ENCODE measurements around the gene PRKN.

DNA sequence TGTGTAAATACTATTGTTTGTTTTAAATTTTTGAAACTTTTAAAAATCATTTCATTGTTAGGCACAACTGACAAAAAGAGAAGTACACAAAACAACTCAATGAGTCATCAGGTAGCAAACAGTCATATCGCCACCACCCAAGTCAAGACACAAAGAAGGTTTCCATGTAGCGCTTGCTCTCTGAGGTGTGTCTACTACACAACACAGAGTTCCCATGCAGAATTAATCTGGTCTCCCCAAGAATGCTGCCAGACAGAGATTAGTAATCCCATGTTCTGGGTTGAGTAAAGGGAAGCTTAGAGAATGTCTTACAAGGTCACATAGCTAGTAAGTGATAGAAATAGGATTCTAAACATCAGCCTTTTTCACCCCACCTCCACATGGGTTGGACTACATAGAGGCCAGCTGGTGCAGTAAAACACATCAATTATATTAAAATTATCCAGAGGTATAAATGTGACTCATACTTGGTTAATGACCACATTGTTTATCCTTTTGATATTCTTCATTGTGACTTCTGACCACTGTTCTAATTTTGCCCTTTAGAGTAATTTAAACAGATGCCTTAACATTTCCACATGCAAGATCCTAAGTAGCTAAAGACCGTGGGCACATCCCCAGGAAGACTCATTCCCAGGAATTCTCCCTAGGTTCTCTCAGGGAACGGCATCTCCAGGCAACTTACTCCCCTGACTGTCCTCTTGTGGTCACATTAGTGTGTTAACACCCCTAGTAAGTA is 413.5 kb downstream of the PRKN start:
- TF ChIP-seq HDAC2 (IDR thresholded peaks at IDR 0.05) (no peak), NRF1 (conservative IDR thresholded peaks at IDR 0.05 in 1 of 2, IDR thresholded peaks at IDR 0.05 in 1 of 2) (no peak), POLR3A (IDR thresholded peaks at IDR 0.05; ENCODE audit: borderline replicate concordance, extremely low read depth, insufficient read depth, insufficient read length) (no peak), EZH2 (IDR thresholded peaks at IDR 0.05; ENCODE audit: borderline replicate concordance, low read depth, low read length) (no peak), MTA1 (IDR thresholded peaks at IDR 0.05; ENCODE audit: borderline replicate concordance) (no peak), RAD21 (CRISPR knock-in tag; conservative IDR thresholded peaks at IDR 0.05 in 1 of 2, IDR thresholded peaks at IDR 0.05 in 1 of 2) (no peak), TEAD1 (CRISPR knock-in tag; IDR thresholded peaks at IDR 0.05) (no peak), ZFP36 (IDR thresholded peaks at IDR 0.05; ENCODE audit: low read depth, low read length, partially characterized antibody) (no peak), ZNF274 (IDR thresholded peaks at IDR 0.05; ENCODE audit: borderline replicate concordance, low read depth, low read length) (no peak), SREBF2 (CRISPR knock-in tag; IDR thresholded peaks at IDR 0.05) (no peak)
- TF ChIP-seq, protein P1, sequence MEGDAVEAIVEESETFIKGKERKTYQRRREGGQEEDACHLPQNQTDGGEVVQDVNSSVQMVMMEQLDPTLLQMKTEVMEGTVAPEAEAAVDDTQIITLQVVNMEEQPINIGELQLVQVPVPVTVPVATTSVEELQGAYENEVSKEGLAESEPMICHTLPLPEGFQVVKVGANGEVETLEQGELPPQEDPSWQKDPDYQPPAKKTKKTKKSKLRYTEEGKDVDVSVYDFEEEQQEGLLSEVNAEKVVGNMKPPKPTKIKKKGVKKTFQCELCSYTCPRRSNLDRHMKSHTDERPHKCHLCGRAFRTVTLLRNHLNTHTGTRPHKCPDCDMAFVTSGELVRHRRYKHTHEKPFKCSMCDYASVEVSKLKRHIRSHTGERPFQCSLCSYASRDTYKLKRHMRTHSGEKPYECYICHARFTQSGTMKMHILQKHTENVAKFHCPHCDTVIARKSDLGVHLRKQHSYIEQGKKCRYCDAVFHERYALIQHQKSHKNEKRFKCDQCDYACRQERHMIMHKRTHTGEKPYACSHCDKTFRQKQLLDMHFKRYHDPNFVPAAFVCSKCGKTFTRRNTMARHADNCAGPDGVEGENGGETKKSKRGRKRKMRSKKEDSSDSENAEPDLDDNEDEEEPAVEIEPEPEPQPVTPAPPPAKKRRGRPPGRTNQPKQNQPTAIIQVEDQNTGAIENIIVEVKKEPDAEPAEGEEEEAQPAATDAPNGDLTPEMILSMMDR (IDR thresholded peaks at IDR 0.05 in 2 of 3, conservative IDR thresholded peaks at IDR 0.05 in 1 of 3; ENCODE audit: insufficient read depth in 2 of 3, low read depth in 1 of 3, low read length in 3 of 3), result no peak
- TF ChIP-seq, protein P2, sequence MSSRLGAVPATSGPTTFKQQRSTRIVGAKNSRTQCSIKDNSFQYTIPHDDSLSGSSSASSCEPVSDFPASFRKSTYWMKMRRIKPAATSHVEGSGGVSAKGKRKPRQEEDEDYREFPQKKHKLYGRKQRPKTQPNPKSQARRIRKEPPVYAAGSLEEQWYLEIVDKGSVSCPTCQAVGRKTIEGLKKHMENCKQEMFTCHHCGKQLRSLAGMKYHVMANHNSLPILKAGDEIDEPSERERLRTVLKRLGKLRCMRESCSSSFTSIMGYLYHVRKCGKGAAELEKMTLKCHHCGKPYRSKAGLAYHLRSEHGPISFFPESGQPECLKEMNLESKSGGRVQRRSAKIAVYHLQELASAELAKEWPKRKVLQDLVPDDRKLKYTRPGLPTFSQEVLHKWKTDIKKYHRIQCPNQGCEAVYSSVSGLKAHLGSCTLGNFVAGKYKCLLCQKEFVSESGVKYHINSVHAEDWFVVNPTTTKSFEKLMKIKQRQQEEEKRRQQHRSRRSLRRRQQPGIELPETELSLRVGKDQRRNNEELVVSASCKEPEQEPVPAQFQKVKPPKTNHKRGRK (tag; IDR thresholded peaks at IDR 0.05), result no peak
